Measurements from ENCODE around the gene GPR101.

GPR101 gene

GRCh38 chrX:137040113-137040794, 6.5 kb upstream of the GPR101 start:
- Histone ChIP-seq H3K27me3 (ENCODE audit: low read length) (no peaks in the 10 kb centered on the region), H3K36me3 (ENCODE audit: low read length) (no peaks in the 10 kb centered on the region), H3K9me2 (replicated peaks; ENCODE audit: insufficient read depth, low read length) (no peaks in the 10 kb centered on the region), H4K20me1 (ENCODE audit: low read depth, low read length) (no peaks in the 10 kb centered on the region), H3K79me2 (ENCODE audit: insufficient read depth, low read length) (no peaks in the 10 kb centered on the region), H2AFZ (ENCODE audit: low read depth, low read length, severe bottlenecking) (no peak overlapping the region), H3K27ac (ENCODE audit: low read depth, low read length) (no peak overlapping the region), H3F3A (ENCODE audit: insufficient read depth) (no peaks in the 10 kb centered on the region), H3K9me3 (ENCODE audit: insufficient read depth, low read length) (no peaks in the 10 kb centered on the region), H3K9ac (ENCODE audit: low read length) (no peak overlapping the region), H3K4me2 (ENCODE audit: low read depth, low read length, poor library complexity, severe bottlenecking) (no peak overlapping the region), H3K4me3 (ENCODE audit: insufficient read depth, low read length, poor library complexity, severe bottlenecking) (no peak overlapping the region)
- TF ChIP-seq EZH2phosphoT487 (conservative IDR thresholded peaks at IDR 0.05; ENCODE audit: low read length): no peak
- no peak for TF ChIP-seq CTCF (IDR thresholded peaks at IDR 0.05; ENCODE audit: insufficient read depth, low read length, poor library complexity, severe bottlenecking)

- no peaks in the 10 kb centered on the region for H3K27me3 ChIP-seq (ENCODE audit: low read length)
- TF ChIP-seq EZH2phosphoT487 (conservative IDR thresholded peaks at IDR 0.05; ENCODE audit: low read length) (no peak), CTCF (IDR thresholded peaks at IDR 0.05; ENCODE audit: insufficient read depth, low read length, poor library complexity, severe bottlenecking) (no peak)
- H3K36me3 ChIP-seq (ENCODE audit: low read length): no peaks in the 10 kb centered on the region
- H3K4me3 ChIP-seq (ENCODE audit: insufficient read depth, low read length, poor library complexity, severe bottlenecking): no peak overlapping the region
- H3K9ac ChIP-seq (ENCODE audit: low read length): no peak overlapping the region
- H3F3A ChIP-seq (ENCODE audit: insufficient read depth): no peaks in the 10 kb centered on the region
- no peaks in the 10 kb centered on the region for H4K20me1 ChIP-seq (ENCODE audit: low read depth, low read length)
- H3K9me2 ChIP-seq (replicated peaks; ENCODE audit: insufficient read depth, low read length): no peaks in the 10 kb centered on the region
- no peak overlapping the region for H3K4me2 ChIP-seq (ENCODE audit: low read depth, low read length, poor library complexity, severe bottlenecking)
- H3K9me3 ChIP-seq (ENCODE audit: insufficient read depth, low read length): no peaks in the 10 kb centered on the region
- H3K79me2 ChIP-seq (ENCODE audit: insufficient read depth, low read length): no peaks in the 10 kb centered on the region
- no peak overlapping the region for H3K27ac ChIP-seq (ENCODE audit: low read depth, low read length)
- H2AFZ ChIP-seq (ENCODE audit: low read depth, low read length, severe bottlenecking): no peak overlapping the region
Measured at GRCh38 chrX:137034508-137034872, 695 bp upstream of the GPR101 start.

- Histone ChIP-seq H3K4me3 (ENCODE audit: insufficient read depth, low read length, poor library complexity, severe bottlenecking) (peak overlapping the region; percentile 55), H2AFZ (ENCODE audit: low read depth, low read length, severe bottlenecking) (peak overlapping the region; percentile 87)
- no peak for TF ChIP-seq CTCF (IDR thresholded peaks at IDR 0.05; ENCODE audit: insufficient read depth, low read length, poor library complexity, severe bottlenecking)
- no peak for TF ChIP-seq EZH2phosphoT487 (conservative IDR thresholded peaks at IDR 0.05; ENCODE audit: low read length)
Measured at GRCh38 chrX:137032841-137033773, 688 bp downstream of the GPR101 start.

More at GRCh38 chrX:137032841-137033773, 688 bp downstream of the GPR101 start:
- Histone ChIP-seq H3K9me2 (replicated peaks; ENCODE audit: insufficient read depth, low read length) (no peaks in the 10 kb centered on the region), H3K27ac (ENCODE audit: low read depth, low read length) (no peak overlapping the region), H3K27me3 (ENCODE audit: low read length) (no peaks in the 10 kb centered on the region), H4K20me1 (ENCODE audit: low read depth, low read length) (no peaks in the 10 kb centered on the region), H3K9ac (ENCODE audit: low read length) (no peak overlapping the region), H3K4me2 (ENCODE audit: low read depth, low read length, poor library complexity, severe bottlenecking) (peak overlapping the region; percentile 81), H3F3A (ENCODE audit: insufficient read depth) (no peaks in the 10 kb centered on the region), H3K9me3 (ENCODE audit: insufficient read depth, low read length) (no peaks in the 10 kb centered on the region), H3K79me2 (ENCODE audit: insufficient read depth, low read length) (no peaks in the 10 kb centered on the region), H3K36me3 (ENCODE audit: low read length) (no peaks in the 10 kb centered on the region)
